SU-DHL-6 (cell line): ENCODE results near the gene ETV6.

Experiments
- EZH2phosphoT487 ChIP-seq: fragments of 200-600 bp; sonication (generic), shearing (Covaris generic); conservative IDR thresholded peaks from 2 replicates; pipeline ENCODE4 v1.6.1; 2018; ENCODE audit warnings: mild to moderate bottlenecking, antibody characterized with exemption, low read length, moderate library complexity, mixed read lengths
- TF ChIP-seq, protein P1 (sequence below): fragments of 200-600 bp; sonication (generic); IDR thresholded peaks from one replicate; pipeline ENCODE4 v1.5.1; 2017; ENCODE audit warnings: antibody characterized with exemption, mild to moderate bottlenecking, low read length, moderate library complexity; ENCODE audit not compliant: insufficient read depth, poor library complexity, severe bottlenecking

DNA sequence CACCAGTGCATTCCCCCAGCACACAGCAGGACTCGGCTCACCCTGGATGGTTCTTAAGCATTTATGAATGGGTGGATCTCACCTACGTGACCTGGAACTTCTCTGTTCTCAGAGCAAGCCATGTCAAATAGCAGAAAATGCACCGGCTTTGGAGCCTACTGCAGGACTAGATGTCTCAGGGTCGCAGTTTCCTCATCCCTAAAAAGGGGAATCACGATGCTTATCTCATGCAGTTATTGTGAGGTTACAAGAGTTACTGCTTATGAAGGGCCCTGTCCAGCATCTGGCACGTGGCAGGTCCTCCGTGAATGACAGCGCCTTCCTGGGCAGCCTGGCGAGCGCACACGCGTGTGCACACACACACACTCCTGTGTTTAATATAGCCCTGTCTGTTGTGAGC, 128.5 kb downstream of the ETV6 start:
- TF ChIP-seq, protein P1, sequence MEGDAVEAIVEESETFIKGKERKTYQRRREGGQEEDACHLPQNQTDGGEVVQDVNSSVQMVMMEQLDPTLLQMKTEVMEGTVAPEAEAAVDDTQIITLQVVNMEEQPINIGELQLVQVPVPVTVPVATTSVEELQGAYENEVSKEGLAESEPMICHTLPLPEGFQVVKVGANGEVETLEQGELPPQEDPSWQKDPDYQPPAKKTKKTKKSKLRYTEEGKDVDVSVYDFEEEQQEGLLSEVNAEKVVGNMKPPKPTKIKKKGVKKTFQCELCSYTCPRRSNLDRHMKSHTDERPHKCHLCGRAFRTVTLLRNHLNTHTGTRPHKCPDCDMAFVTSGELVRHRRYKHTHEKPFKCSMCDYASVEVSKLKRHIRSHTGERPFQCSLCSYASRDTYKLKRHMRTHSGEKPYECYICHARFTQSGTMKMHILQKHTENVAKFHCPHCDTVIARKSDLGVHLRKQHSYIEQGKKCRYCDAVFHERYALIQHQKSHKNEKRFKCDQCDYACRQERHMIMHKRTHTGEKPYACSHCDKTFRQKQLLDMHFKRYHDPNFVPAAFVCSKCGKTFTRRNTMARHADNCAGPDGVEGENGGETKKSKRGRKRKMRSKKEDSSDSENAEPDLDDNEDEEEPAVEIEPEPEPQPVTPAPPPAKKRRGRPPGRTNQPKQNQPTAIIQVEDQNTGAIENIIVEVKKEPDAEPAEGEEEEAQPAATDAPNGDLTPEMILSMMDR: no peak
- no peak for TF ChIP-seq EZH2phosphoT487
